Astrocyte of the hippocampus (primary cell): ENCODE data around the gene HEMK1.

ENCODE experiments used
- DNase-seq: peaks from one replicate; pipeline ENCODE4 v3.0.0; 2011; ENCODE audit warnings: low read depth, low spot score

Gene HEMK1

GRCh38 chr3:50600141-50600753 lies 30.9 kb downstream of the HEMK1 start:
- DNase-seq = no peak

DNA sequence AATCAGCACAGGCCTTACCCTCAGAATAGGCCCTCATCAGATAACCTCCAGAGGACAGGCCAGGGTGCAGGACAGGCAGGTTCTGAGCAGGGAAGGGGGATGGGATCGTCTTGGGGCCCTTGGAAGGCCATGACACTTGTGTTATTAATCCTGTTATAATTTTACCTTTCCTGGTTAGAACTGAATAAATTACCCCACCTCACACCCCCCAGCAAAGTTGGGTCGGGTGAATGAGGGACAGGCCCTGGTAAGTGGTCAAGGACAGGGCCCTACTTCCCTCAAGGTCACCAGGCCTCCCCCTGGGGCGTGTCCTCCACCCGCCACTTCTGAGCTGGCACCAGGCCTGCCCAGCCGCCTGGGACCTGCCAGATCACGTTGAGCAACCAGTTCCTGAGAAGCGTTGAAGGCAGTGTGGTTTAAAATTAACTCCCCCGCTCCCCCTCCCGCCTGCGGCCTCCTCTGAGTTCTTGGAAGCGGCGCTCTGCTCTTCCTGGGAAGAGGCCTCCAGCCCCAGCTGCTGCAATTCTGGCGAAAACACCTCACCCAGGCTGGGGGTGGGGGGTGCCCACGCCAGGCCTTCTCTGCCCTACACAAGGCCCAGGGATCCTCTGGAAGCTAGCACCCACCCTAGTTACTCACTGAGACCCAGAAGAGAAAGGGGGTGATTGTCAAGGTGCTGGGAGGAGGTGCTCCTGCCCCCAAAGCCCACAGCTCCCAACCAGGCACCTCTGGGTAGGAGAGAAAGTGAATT lies 31.7 kb downstream of the HEMK1 start:
- DNase-seq = peak; percentile 95

DNA sequence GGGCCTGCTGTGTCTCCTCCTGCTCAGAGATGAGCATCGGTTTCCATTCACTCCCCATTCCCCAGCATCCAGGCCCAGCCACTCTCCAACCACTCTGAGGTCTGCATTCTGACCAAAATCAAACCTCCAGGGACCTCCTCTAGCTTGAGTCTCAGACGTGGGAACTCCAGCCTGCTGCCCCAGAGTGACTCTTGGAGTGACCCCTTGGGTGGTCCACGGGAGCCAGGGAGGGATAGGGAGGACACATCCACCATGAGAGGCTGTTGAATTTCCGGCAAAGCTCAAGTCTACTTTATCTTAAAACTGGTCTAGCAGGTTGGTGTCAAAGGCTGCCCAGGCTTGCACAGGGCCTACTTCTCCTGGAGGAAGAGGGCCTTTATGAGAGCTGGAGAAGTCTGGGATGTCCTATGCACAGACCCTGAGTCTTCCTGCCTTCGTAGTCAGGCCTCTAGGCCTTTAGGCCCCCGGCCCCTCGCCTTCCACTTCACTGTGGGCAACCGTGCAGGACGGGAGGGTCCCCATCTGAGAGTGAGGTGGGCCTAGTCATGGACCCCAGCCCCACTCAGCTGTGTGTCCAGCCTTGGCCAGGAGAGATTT lies 33.4 kb downstream of the HEMK1 start:
- no peak for DNase-seq

GRCh38 chr3:50603261-50604109 lies 34.2 kb downstream of the HEMK1 start:
- DNase-seq = no peak

GRCh38 chr3:50604110-50604621 lies 34.8 kb downstream of the HEMK1 start:
- DNase-seq = no peak

DNA sequence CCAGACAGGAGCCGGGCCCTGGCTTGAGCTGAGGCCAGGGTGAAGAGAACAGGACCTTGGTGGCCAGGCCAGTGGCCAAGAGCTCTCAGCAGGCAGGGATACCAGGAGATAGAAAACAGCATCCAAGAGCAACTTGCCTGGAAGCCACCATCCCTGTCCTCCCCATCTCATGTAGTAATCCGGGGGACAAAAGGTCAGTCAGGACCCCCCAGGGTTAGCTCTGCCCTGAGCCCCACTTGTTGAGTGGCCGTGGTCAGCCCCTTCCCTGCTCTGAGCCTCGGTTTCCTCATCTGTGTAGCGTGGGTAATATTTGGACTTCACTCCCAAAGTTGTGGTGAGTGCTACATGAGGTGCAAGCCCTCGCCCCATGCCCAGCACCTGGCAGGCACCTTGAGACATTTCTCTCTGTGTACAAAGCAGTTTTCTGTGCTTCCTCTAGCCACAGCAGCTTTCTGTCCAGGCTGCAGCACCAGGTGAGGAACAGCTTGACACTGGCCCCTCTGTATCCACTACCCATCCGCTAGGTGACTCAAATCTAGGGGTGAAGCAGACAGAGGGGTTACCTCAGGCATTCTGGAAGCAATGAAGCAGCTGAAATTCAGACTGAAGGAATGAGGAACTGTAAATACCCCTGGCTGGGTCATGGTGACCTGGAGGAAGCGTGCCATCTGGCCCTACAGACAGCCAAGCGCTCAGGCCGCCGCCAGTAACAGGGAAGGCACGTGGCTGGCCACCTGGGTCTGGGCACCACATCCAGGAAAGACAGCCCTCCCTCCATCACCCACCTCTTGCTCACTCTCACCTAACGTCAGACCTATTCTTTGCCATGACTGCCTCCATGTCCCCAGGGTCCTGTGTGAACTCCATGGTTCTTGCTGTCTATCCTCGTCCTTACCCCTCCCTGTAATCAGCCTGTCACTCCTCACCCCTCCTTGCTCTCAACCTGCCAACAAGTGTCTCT lies 35.6 kb downstream of the HEMK1 start:
- no peak for DNase-seq

DNA sequence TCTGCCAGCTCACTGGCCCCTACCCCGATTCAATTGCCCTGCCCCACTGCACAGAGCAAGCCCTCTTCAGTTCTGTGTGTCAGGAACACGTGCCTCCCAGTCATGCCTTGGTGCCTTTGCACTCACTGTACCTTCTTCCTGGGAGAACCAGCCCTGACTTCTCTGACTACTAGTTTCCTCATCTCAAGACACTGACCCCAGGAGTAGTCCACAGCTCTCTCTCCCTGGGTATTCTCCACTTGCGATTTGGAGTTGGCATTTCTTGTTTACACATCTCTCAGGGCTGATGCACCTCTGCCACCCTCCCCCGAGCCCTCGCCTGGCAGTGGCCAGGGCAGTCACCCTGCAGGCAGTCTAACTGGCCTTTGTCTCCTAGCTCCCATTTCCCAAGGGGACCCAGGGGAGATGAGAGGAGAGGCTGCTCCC lies 36.6 kb downstream of the HEMK1 start:
- no peak for DNase-seq

- no peak for DNase-seq
Measured at GRCh38 chr3:50606596-50606995, 37.3 kb downstream of the HEMK1 start.

DNA sequence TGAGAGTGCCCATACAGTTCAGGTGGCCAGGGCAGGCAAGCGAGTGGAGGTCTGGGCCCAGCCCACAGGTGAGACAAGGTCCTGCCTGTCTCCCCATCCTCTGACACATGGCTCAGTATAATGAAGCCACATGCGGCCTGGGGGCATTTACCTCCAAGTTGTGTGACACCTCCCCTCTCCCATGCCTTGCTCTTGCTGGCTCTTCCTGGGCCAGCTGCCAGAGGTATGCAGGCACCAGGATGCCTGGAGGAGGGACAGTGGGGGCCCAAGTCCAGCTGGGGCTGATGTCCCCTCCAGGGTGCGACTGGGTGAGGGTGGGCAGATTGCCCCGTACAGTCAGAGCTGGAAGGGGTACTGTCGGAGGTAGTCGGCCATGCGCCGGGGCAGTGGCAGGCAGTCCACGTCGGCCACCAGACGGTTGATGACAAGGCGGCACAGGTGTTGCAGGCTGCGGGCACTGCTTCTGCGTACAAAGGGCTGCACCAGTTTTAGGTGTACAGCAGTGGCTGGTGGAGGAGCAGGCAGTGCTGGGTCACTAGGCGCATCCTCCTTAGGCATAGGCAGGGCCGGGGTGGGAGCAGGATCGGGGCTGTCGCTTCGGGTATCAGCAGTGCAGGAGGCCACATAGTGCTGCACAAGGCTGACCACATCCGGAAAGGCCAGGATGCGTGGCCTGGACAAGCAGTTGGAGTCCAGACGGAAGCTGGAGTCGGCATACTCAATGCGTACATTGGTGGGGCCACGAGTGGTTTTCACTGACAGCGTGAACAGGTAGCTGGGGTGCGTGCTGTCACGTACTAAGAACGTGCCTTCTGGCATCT lies 38.2 kb downstream of the HEMK1 start:
- DNase-seq = no peak

GRCh38 chr3:50608278-50608677 lies 39.0 kb downstream of the HEMK1 start:
- DNase-seq = no peak

DNA sequence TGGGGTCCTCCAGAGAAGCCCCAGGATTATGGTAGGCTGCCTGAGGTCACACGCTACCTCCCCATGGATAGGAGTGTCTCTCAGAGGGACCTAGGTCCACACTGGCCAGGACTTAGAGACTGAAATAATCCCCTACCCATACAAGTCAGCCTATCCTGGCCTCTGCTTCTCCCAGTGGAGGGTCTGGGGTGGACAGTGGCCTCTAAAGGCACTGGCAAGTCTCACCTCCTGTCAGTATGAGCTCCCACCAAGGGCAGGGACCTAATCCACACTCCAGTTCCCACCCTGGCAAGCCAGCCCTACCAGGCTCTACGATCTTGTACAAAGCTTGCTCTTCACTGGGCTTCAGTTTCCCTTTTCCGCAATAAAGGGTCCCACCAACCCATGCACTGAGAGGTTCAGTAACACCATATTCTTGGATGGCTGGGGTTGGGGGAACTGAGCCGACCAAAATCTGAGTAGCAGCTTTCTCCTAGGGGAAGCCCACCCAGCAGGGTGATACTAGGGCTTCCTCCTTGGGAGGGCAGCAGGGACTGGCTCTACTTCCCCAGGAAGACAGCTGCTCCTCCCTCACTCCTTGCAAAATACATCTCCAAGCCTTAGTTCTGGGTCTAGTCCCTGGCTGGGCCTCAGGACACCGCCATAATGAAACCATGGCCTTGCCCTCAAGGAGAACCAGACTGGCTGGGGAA lies 39.9 kb downstream of the HEMK1 start:
- DNase-seq = no peak

DNA sequence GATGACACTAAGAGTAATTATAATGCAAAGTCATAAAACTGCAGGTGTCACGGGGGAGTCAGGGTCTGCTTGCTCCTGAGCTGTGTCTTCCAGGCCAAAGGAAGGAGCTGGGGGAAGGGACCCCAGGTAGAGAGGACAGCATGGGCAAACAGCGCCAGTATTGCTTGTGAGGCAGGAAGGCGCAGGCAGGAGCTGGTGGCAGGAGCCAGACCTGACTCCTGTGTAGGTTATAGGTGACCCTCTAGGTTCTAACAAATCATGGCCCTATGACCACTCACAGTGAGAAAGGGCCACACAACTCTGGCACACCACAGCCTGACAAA lies 40.4 kb downstream of the HEMK1 start:
- no peak for DNase-seq

- DNase-seq = no peak
Measured at GRCh38 chr3:50610181-50610971, 41.1 kb downstream of the HEMK1 start.

DNA sequence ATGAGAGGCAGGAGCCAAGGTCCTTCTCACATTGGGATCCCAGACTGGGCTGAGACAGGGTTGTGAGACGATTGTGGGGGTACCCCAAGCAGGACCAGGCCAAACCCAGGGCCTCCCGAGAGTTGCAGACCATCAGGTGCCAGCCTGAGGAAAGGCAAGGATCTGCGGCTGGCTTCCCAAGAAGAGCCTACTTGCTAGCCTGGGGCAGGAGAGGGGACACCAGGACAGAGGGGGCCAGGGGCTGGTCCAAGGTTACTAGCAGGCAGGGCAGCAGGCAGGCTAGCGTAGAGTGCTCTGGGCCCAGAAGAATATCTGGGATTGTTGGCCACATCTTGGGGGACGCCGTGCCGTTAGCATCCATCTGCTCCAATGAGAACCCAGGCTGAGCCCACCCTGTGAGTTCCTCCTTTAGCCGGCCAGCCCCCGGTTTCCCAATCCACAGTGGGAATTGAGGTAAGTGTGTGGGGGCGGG lies 41.7 kb downstream of the HEMK1 start:
- no peak for DNase-seq

DNA sequence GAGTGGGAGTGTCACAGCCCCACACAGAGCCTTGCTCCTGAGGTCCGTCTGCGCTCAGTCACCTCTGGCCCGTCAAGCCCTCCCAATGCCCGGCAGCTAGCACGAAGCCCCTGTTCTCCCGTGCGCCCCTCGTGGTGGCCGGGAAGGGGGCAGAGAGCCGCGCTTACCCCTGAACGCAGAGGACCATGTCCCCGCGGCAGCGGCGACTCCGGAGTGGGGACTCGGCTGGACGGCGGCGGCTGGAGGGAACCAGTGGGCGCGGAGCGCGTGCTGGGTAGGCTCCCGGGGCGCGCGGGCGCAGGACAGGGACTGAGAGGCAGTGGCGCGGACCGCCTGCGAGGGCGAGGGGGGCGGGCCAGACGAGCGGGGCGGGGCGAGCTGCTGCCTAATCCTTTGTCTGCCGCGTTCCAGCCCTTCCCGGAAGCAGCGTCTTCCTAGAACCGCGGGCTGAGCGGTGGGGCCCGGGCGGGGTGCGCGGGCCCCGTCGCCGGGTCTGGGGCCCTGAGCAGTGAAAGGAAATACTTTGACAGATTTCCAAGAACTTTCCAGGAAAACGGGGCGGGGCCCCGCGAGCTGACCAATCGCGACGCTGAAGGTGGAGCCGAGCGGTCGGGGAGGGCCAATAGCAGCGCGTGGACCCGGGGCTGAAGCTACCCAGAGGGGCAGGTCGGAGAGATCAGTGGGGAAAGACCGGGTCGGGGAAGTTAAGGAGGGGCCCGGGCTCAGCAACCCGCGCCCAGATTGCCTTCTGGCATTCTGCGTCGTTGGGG lies 42.3 kb downstream of the HEMK1 start, which contains the start of gene CISH:
TSS of gene CISH (minus strand) at position 311 of the 770 bp plus-strand sequence. CDS start at position 187, 124 bp downstream.
- DNase-seq = peak; percentile 95

DNA sequence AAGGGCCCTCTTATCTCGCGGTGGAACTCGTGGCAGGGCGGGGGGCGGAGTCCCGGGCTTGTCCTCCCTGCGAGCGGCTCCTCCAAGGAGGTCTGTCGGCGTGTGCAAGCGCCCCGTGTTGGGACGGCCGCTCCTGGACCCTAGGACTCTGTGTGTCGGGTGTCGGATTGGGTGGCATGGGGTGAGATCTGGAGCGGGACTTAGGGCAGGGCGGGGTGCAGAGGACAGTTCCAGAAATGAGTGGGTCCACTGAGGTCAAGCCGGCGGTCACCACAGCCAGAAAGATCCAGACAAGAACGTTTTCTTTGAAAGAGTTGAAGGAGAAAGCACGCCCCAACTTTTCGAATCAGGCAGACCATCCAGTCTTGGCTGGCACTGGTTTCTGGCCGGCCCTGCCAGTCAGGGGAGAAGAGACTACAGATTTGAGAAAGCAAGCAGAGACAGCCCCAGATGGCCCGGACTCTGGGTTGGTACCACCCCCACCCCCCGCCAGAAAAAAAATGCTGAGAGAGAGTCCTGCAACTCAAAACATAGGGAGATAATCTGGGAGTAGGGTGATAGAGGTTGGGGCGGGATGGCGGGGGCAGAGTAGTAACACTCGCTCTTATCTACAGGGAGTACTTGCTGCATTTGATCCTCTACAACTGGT lies 43.0 kb downstream of the HEMK1 start:
- DNase-seq = no peak
